MCF 10A (cell line): ENCODE results near the gene KLHL17. TPM values are rescaled to one million over a fixed set of nuclear protein-coding genes. Genes with fewer than 3 reads are reported as not detected.

Source experiments
- BruUV-seq: library from RNA; stranded (reverse); fragments of 400-500 nt; replicated peaks from 2 replicates; lab custom pipeline; 2021; lab: Mats Ljungman, UMichigan
- CTCF ChIA-PET: fragments of 300-600 bp; sonication (Branson Sonifier 250); formaldehyde crosslinking; extraction: SDS; loops from one replicate; lab custom pipeline; 2021; ENCODE audit warnings: antibody characterized with exemption, inconsistent platforms; lab: Yijun Ruan, JAX
- POLR2A ChIA-PET: fragments of 300-600, 350-650 bp; sonication (Branson Sonifier 250); formaldehyde crosslinking; extraction: SDS; loops from one replicate; lab custom pipeline; 2020; ENCODE audit warnings: antibody characterized with exemption, inconsistent platforms; lab: Yijun Ruan, JAX
- DNase-seq: peaks from one replicate; pipeline ENCODE4 v3.0.0-alpha.2; 2018; ENCODE audit not compliant: unreplicated experiment
- H3K27ac Mint-ChIP-seq: one replicate; pipeline ENCODE4 v1.8.0; 2022; ENCODE audit warnings: mild to moderate bottlenecking, low read depth, mixed read lengths; ENCODE audit not compliant: unreplicated experiment
- H3K27me3 Mint-ChIP-seq: one replicate; pipeline ENCODE4 v1.8.0; 2022; ENCODE audit warnings: mixed read lengths; ENCODE audit not compliant: insufficient read depth, unreplicated experiment
- H3K36me3 Mint-ChIP-seq: one replicate; pipeline ENCODE4 v1.8.0; 2022; ENCODE audit warnings: mild to moderate bottlenecking, moderate library complexity, mixed read lengths; ENCODE audit not compliant: insufficient read depth, unreplicated experiment
- H3K4me1 Mint-ChIP-seq: one replicate; pipeline ENCODE4 v1.8.0; 2022; ENCODE audit warnings: mixed read lengths; ENCODE audit not compliant: insufficient read depth, unreplicated experiment
- H3K4me3 Mint-ChIP-seq: one replicate; pipeline ENCODE4 v1.8.0; 2022; ENCODE audit warnings: mild to moderate bottlenecking, moderate library complexity, mixed read lengths; ENCODE audit not compliant: unreplicated experiment
- H3K9me3 Mint-ChIP-seq: one replicate; pipeline ENCODE4 v1.8.0; 2022; ENCODE audit warnings: mixed read lengths; ENCODE audit not compliant: unreplicated experiment
- intact Hi-C: fragments of 100-400 bp; cut with micrococcal nuclease; formaldehyde crosslinking; loops from 2 replicates; pipeline ENCODE4 v1.14.1; 2022
- total RNA-seq: library from RNA; stranded (reverse); gene quantifications from 2 replicates; pipeline ENCODE4 v1.2.3, GENCODE V29; 2022
- TF ChIP-seq, protein P1 (sequence below): fragments of 200-600 bp; IDR thresholded peaks from one replicate; pipeline ENCODE4 v1.8.0; 2022; ENCODE audit warnings: antibody characterized with exemption, mild to moderate bottlenecking; ENCODE audit not compliant: unreplicated experiment

Gene KLHL17
- total RNA-seq, 1 experiment from 2014 or later: 15.1 TPM

DNA sequence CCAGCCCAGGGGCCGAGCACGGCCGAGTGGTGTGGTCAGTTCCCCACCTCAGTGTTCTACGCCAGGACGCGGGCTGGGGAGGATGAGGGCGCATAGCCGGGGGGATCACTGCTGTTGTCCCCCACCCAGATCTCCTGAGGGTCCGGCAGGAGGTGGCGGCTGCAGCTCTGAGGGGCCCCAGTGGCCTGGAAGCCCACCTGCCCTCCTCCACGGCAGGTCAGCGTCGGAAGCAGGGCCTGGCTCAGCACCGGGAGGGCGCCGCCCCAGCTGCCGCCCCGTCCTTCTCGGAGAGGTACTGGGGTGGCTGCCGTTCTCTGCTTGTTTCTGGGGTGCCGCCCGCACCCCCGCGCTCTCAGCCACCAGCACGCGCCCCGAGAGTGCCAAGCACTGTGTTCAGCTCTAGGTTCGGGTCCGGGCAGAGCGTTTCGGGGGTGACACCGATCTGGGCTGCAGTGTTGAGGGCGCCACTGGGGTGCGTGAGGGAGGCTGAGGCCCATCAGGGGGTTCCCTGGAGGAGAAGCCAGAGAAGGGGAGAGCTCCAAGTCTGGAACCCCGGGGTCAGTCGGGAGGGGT, 19.3 kb upstream of the KLHL17 start:
- Mint-ChIP-seq H3K27me3 (no peaks in the 10 kb centered on the region), H3K36me3 (peaks cover 2% of the 10 kb centered on the region), H3K9me3 (no peaks in the 10 kb centered on the region), H3K4me1 (no peaks in the 10 kb centered on the region), H3K27ac (no peak overlapping the region), H3K4me3 (peak overlapping the region; percentile 60)
- DNase-seq: no peak
- no TSS peak for BruUV-seq
- POLR2A ChIA-PET: interaction anchor here (0.7 to 3.0 kb wide), 5 partner anchors 18 to 39 kb away, joined by 3 to 7 read pairs (median 3); partner anchors contain the start of genes NOC2L and PLEKHN1
- CTCF ChIA-PET: interaction anchor here (1.2 to 1.5 kb wide), 2 partner anchors 21 to 61 kb away, joined by 3 to 8 read pairs; no protein-coding TSS in a partner anchor
- intact Hi-C loops: loop anchor here (5.0 kb wide), 1 partner anchor 39 kb away; no protein-coding TSS in a partner anchor
- TF ChIP-seq, protein P1, sequence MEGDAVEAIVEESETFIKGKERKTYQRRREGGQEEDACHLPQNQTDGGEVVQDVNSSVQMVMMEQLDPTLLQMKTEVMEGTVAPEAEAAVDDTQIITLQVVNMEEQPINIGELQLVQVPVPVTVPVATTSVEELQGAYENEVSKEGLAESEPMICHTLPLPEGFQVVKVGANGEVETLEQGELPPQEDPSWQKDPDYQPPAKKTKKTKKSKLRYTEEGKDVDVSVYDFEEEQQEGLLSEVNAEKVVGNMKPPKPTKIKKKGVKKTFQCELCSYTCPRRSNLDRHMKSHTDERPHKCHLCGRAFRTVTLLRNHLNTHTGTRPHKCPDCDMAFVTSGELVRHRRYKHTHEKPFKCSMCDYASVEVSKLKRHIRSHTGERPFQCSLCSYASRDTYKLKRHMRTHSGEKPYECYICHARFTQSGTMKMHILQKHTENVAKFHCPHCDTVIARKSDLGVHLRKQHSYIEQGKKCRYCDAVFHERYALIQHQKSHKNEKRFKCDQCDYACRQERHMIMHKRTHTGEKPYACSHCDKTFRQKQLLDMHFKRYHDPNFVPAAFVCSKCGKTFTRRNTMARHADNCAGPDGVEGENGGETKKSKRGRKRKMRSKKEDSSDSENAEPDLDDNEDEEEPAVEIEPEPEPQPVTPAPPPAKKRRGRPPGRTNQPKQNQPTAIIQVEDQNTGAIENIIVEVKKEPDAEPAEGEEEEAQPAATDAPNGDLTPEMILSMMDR: no peak

DNA sequence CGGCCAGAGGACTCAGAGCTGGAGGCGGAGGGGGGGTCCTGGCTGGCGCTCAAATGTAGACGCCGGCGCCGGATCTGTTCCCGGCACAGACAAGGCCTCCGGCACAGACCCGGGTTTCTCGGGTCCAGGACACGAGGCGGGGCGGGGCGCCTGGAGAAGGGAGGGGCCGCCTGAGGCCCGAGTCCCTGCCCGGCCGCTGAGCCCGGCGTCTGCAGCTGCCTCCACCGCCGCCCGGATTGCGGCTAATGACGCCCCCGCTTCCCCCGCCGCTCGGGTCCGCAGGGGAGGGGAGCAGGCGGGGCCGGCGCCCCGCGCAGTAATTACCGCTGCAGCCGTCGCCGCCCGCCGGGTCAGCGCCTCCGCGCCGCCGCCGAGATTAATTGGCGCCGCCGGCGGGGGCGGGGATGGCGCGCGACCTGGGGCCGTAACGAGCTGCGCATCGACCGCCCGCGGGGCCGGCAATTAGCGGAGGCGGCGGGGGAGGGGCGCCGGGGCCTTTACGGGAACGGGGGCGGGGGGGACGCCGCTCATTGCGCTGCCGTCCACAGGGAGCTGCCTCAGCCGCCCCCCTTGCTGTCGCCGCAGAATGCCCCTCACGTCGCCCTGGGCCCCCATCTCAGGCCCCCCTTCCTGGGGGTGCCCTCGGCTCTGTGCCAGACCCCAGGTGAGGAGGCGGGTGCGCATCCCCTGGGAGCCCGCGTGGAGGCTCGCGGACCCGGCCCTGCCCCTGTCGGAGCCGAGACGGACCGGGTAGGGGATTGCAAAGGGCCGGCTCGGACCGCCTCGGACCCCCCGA, 18.6 kb upstream of the KLHL17 start:
- POLR2A ChIA-PET: interaction anchor here (0.6 to 3.0 kb wide), 7 partner anchors 17 to 313 kb away, joined by 3 to 7 read pairs (median 3); partner anchors contain the start of genes NOC2L and PLEKHN1
- CTCF ChIA-PET: interaction anchor here (0.6 to 1.2 kb wide), 2 partner anchors 60 to 73 kb away, joined by 3 read pairs; no protein-coding TSS in a partner anchor
- intact Hi-C loops: loop anchor here (5.0 kb wide), 1 partner anchor 39 kb away; no protein-coding TSS in a partner anchor
- TF ChIP-seq, protein P1: no peak
- Mint-ChIP-seq H3K9me3 (no peaks in the 10 kb centered on the region), H3K27ac (no peak overlapping the region), H3K27me3 (no peaks in the 10 kb centered on the region), H3K4me1 (no peaks in the 10 kb centered on the region), H3K4me3 (peak overlapping the region; percentile 60), H3K36me3 (peaks cover 8% of the 10 kb centered on the region)
- peak; percentile 71 for DNase-seq
- BruUV-seq: no TSS peak

DNA sequence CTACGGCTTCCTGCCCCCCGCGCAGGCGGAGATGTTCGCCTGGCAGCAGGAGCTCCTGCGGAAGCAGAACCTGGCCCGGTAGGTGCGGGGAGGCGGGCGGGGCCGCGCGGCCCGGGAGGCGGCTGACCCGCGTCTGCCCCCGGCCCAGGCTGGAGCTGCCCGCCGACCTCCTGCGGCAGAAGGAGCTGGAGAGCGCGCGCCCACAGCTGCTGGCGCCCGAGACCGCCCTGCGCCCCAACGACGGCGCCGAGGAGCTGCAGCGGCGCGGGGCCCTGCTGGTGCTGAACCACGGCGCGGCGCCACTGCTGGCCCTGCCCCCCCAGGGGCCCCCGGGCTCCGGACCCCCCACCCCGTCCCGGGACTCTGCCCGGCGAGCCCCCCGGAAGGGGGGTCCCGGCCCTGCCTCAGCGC, 18.0 kb upstream of the KLHL17 start:
- BruUV-seq: no TSS peak
- Mint-ChIP-seq H3K4me3 (no peak overlapping the region), H3K27ac (no peak overlapping the region), H3K27me3 (no peaks in the 10 kb centered on the region), H3K9me3 (no peaks in the 10 kb centered on the region), H3K36me3 (peaks cover 14% of the 10 kb centered on the region), H3K4me1 (no peaks in the 10 kb centered on the region)
- TF ChIP-seq, protein P1: no peak
- intact Hi-C loops: loop anchor here (5.0 kb wide), 1 partner anchor 40 kb away; no protein-coding TSS in a partner anchor
- DNase-seq: no peak
- ChIA-PET CTCF (no interaction called here), POLR2A (interaction anchor here (0.6 to 3.0 kb wide), 4 partner anchors 16 to 313 kb away, joined by 3 to 7 read pairs (median 3); partner anchors contain the start of gene NOC2L)
